Sigmoid colon (tissue), 7 donors: ENCODE results near the gene EPB42. TPM values are rescaled to one million over a fixed set of nuclear protein-coding genes. Genes with fewer than 3 reads are reported as not detected.

Source experiments
- DNase-seq: peaks from one replicate; pipeline ENCODE4 v3.0.0-alpha.2; 2019
- H3K27ac ChIP-seq, 4 donors: fragments of 200-600 bp; sonication (generic); one replicate each; pipeline ENCODE4 v1.5.1; 2016 to 2019; ENCODE audit warnings: mild to moderate bottlenecking in 1 of 4
- H3K27me3 ChIP-seq, 3 donors: fragments of 200-600 bp; sonication (generic); one replicate each; pipeline ENCODE4 v1.5.1; 2019; ENCODE audit warnings: mild to moderate bottlenecking in 1 of 3
- H3K36me3 ChIP-seq, 4 donors: fragments of 200-600 bp; sonication (generic); one replicate each; pipeline ENCODE4 v1.5.1; 2016 to 2019
- H3K4me1 ChIP-seq, 4 donors: fragments of 200-600 bp; sonication (generic); one replicate each; pipeline ENCODE4 v1.5.1; 2017 to 2019
- H3K4me3 ChIP-seq, 4 donors: fragments of 200-600 bp; sonication (generic); one replicate each; pipeline ENCODE4 v1.5.1; 2017 to 2019; ENCODE audit warnings: mild to moderate bottlenecking in 2 of 4, moderate library complexity in 1 of 4
- H3K9me3 ChIP-seq, 4 donors: fragments of 200-600 bp in 3 of 4; sonication (generic) in 3 of 4; one replicate each; pipeline versions ENCODE4 v1.5.1 to v1.6.1; 2013 to 2019
- EP300 ChIP-seq, 4 donors: sonication (generic); formaldehyde crosslinking; IDR thresholded peaks; one replicate each; pipeline ENCODE4 v1.6.1; 2017; ENCODE audit warnings: antibody characterized with exemption in 4 of 4
- POLR2A ChIP-seq, 2 donors: fragments of 450-650 bp; IDR thresholded peaks; one replicate each; pipeline ENCODE4 v1.6.1; 2016; ENCODE audit warnings: antibody characterized with exemption in 2 of 2, mild to moderate bottlenecking in 2 of 2, moderate library complexity in 2 of 2
- POLR2AphosphoS5 ChIP-seq, 4 donors: sonication (generic); formaldehyde crosslinking; IDR thresholded peaks; one replicate each; pipeline ENCODE4 v1.6.1; 2017; ENCODE audit warnings: antibody characterized with exemption in 4 of 4
- WGBS, 2 donors: extraction: QIAGEN DNeasy Blood & Tissue Kit; methylation state at CpG; one replicate each; pipeline ENCODE4 v1.1.7; 2013; 5-methylcytosine and 5-hydroxymethylcytosine counted together
- intact Hi-C: fragments of 100-400 bp; cut with DNase I; formaldehyde crosslinking; loops from one replicate; pipeline ENCODE4 v1.15.1; 2023
- polyA plus RNA-seq, 3 donors: library from polyadenylated mRNA; stranded (reverse); fragments of 200-250 nt; gene quantifications; one replicate each; pipeline ENCODE4 v1.2.3, GENCODE V29; 2013
- small RNA-seq, 3 donors: library from RNA; depleted of rRNA; stranded (forward); fragments of <200 nt; gene quantifications; one replicate each; pipeline ENCODE3, GENCODE V24; 2016
- total RNA-seq, 4 donors: library from RNA; depleted of rRNA; stranded (reverse); fragments of >200 nt; gene quantifications; one replicate each; pipeline ENCODE4 v1.1.0, GENCODE V29; 2016
- TF ChIP-seq, protein P1 (sequence below), 4 experiments: fragments of 450-650 bp in 3 of 4; fragments of 200-600 bp in 1 of 4; IDR thresholded peaks; one replicate each; pipeline ENCODE4 v1.5.1; 2016 to 2019; ENCODE audit warnings: antibody characterized with exemption in 4 of 4, mild to moderate bottlenecking in 3 of 4, moderate library complexity in 2 of 4
- donor health status: healthy with polysubstance abuse.
- donor health status: Bipolar disorder and iron deficiency.
- donor health status: healthy.

EPB42 gene
- total and polyA plus RNA-seq, 7 donors = 0.06 TPM; not detected in 6

- TF ChIP-seq POLR2AphosphoS5 (IDR thresholded peaks at IDR 0.05) = no peak
- no peak for TF ChIP-seq EP300 (IDR thresholded peaks at IDR 0.05)
- no peak for TF ChIP-seq POLR2A (IDR thresholded peaks at IDR 0.05)
- TF ChIP-seq, protein P1, sequence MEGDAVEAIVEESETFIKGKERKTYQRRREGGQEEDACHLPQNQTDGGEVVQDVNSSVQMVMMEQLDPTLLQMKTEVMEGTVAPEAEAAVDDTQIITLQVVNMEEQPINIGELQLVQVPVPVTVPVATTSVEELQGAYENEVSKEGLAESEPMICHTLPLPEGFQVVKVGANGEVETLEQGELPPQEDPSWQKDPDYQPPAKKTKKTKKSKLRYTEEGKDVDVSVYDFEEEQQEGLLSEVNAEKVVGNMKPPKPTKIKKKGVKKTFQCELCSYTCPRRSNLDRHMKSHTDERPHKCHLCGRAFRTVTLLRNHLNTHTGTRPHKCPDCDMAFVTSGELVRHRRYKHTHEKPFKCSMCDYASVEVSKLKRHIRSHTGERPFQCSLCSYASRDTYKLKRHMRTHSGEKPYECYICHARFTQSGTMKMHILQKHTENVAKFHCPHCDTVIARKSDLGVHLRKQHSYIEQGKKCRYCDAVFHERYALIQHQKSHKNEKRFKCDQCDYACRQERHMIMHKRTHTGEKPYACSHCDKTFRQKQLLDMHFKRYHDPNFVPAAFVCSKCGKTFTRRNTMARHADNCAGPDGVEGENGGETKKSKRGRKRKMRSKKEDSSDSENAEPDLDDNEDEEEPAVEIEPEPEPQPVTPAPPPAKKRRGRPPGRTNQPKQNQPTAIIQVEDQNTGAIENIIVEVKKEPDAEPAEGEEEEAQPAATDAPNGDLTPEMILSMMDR (IDR thresholded peaks at IDR 0.05) = no peak
Observed at GRCh38 chr15:43165801-43166325, 55.0 kb downstream of the EPB42 start.

DNA sequence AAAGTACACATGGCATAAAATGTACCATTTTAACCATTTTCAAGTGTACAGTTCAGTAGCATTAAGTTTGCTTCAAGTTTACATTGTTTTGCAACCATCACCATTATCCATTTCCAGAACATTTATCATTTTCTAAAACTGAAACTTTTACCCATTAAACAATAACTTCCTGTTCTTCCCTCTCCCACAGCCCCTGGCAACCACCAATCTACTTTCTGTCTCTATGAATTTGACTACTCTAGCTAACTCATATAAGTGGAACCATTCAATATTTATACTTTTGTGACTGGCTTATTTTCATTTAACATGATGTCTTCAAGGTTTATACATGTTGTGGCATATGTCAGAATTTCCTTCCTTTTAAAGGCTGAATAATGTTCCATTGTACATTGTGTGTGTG, 67.5 kb downstream of the EPB42 start:
- intact Hi-C loops = no loop called here
- Histone ChIP-seq H3K36me3 (peaks cover 4 to 93% (median 14%) of the 10 kb centered on the region in 4 donors), H3K4me1 (no peaks in the 10 kb centered on the region), H3K4me3 (no peak overlapping the region), H3K27ac (no peak overlapping the region), H3K9me3 (no peaks in the 10 kb centered on the region), H3K27me3 (no peaks in the 10 kb centered on the region)
- DNase-seq = no peak
- TF ChIP-seq POLR2A (IDR thresholded peaks at IDR 0.05) (no peak), EP300 (IDR thresholded peaks at IDR 0.05) (no peak), POLR2AphosphoS5 (IDR thresholded peaks at IDR 0.05) (no peak)
- TF ChIP-seq, protein P1 (IDR thresholded peaks at IDR 0.05) = no peak

More at GRCh38 chr15:43165801-43166325, 55.0 kb downstream of the EPB42 start:
- H3K36me3 ChIP-seq = peaks cover 0 to 67% (median 12%) of the 10 kb centered on the region in 4 donors
- WGBS, 2 donors = 93 to 97% methylated on average over 2 of the region's 2 CpGs
- H3K4me1 ChIP-seq = peaks cover 0 to 13% (median 11%) of the 10 kb centered on the region in 4 donors
- intact Hi-C loops = no loop called here
- H3K9me3 ChIP-seq = no peaks in the 10 kb centered on the region
- no peak overlapping the region for H3K4me3 ChIP-seq
- H3K27ac ChIP-seq = no peak overlapping the region
- no peak for DNase-seq
- H3K27me3 ChIP-seq = no peaks in the 10 kb centered on the region

DNA sequence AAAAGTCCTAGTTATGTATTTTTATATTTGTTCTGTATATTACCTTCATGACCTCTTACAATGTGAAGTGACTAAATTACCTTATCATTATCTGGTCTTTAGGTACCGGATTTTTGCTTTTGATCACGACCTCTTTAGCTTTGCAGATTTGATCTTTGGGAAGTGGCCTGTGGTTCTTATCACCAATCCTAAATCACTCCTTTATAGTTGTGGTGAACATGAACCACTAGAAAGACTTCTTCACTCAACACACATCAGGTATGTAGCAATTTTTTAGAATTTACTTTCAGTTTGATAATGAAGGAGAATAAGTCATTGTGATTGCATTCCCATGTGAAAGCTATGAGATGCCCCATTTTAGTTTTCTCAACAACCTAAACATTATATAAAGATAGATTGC, 69.1 kb downstream of the EPB42 start:
- Histone ChIP-seq H3K27me3 (no peaks in the 10 kb centered on the region), H3K4me1 (no peaks in the 10 kb centered on the region), H3K27ac (no peak overlapping the region), H3K9me3 (no peaks in the 10 kb centered on the region), H3K4me3 (no peak overlapping the region), H3K36me3 (peaks cover 0 to 93% (median 14%) of the 10 kb centered on the region in 4 donors)
- no peak for DNase-seq
- intact Hi-C loops = no loop called here
- TF ChIP-seq EP300 (IDR thresholded peaks at IDR 0.05) (no peak), POLR2A (IDR thresholded peaks at IDR 0.05) (no peak)
- TF ChIP-seq, protein P1 (IDR thresholded peaks at IDR 0.05) = no peak
- 72 to 91% methylated on average over 2 of the region's 2 CpGs for WGBS, 2 donors

DNA sequence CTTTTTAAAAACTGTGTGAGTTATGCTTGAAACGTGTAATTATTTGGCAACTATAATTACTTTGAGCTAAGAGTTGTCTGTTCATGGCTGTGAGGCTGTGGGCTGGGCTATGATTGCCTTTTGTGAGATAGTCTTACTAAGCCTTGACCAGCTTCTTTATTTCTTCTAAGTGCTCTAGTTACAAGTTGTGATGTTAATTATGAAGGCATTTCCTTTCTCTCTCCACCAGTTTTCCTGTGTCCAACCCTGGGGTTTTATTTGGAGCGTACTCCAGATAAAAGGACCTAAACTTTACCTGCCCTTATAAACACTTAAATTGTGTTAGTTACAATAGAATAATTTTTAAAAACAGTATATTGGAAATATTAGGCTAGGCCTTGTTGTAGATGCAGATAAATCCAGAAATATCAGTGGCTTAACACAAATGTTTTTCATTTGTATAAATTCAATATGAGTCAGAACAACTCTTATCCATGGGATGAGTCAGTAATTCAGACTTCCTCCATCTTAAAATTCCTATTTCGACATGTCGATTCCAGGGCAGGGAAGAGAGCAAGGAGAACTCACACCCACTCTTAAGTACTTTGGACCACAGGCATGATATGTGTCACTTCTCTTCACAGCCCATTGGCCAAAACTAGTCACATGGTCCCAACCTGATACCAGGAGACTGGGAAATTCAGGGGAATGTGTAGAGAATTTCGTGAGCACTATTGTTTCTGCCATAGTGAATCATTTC, 70.5 kb downstream of the EPB42 start:
- no peak overlapping the region for H3K4me3 ChIP-seq
- no peaks in the 10 kb centered on the region for H3K27me3 ChIP-seq
- H3K27ac ChIP-seq = no peak overlapping the region
- TF ChIP-seq, protein P1 (IDR thresholded peaks at IDR 0.05) = no peak
- TF ChIP-seq POLR2A (IDR thresholded peaks at IDR 0.05) = no peak
- no peak for TF ChIP-seq POLR2AphosphoS5 (IDR thresholded peaks at IDR 0.05)
- TF ChIP-seq EP300 (IDR thresholded peaks at IDR 0.05) = no peak
- DNase-seq = no peak
- H3K4me1 ChIP-seq = no peaks in the 10 kb centered on the region
- H3K36me3 ChIP-seq = peaks cover 0 to 93% (median 14%) of the 10 kb centered on the region in 4 donors
- 94 to 95% methylated on average over 5 of the region's 5 CpGs for WGBS, 2 donors
- H3K9me3 ChIP-seq = no peaks in the 10 kb centered on the region
- intact Hi-C loops = no loop called here

Small RNA genes within 50 kb of the gene (small RNA-seq; reads per million reads assigned to genes)
- 0 reads per million in 3 donors for gene RF00019

Other genes with a start within 250 kb of the EPB42 start
- 10 to 100 TPM; 35.3 to 44.7 (median 41.9) TPM for gene UBR1, start 115.0 kb downstream of the EPB42 start, total RNA-seq
- gene UBR1, start 115.0 kb downstream of the EPB42 start, polyA plus RNA-seq = 1 to 10 TPM; 2.4 to 9.4 (median 3.7) TPM
- 10 to 100 TPM; 26.6 to 35.2 (median 33.2) TPM for gene TMEM62, start 87.4 kb downstream of the EPB42 start, total RNA-seq
- gene TMEM62, start 87.4 kb downstream of the EPB42 start, polyA plus RNA-seq = 10 to 100 TPM; 10.2 to 27.4 (median 10.8) TPM
- 10 to 100 TPM; 39.1 to 80.5 (median 49.8) TPM for gene CCNDBP1, start 35.6 kb downstream of the EPB42 start, total RNA-seq
- 100 to 1,000 TPM in 1 of 3 donors, 10 to 100 TPM in 2; 52.1 to 109 (median 95.5) TPM for gene CCNDBP1, start 35.6 kb downstream of the EPB42 start, polyA plus RNA-seq
- under 1 TPM in 1 of 4 donors, not detected in 3; 0.28 TPM for gene TGM5, start 45.9 kb upstream of the EPB42 start, total RNA-seq
- not detected for gene TGM5, start 45.9 kb upstream of the EPB42 start, polyA plus RNA-seq
- not detected for gene TGM7, start 81.2 kb upstream of the EPB42 start, total RNA-seq
- gene TGM7, start 81.2 kb upstream of the EPB42 start, polyA plus RNA-seq = not detected
- 1 to 10 TPM; 2.8 to 5.4 (median 4.0) TPM for gene LCMT2, start 109.6 kb upstream of the EPB42 start, total RNA-seq
- 1 to 10 TPM; 2.3 to 5.1 (median 2.4) TPM for gene LCMT2, start 109.6 kb upstream of the EPB42 start, polyA plus RNA-seq
- gene ZSCAN29, start 150.0 kb upstream of the EPB42 start, total RNA-seq = 10 to 100 TPM; 14.6 to 19.7 (median 19.7) TPM
- 10 to 100 TPM in 1 of 3 donors, 1 to 10 TPM in 2; 6.0 to 11.1 (median 6.9) TPM for gene ZSCAN29, start 150.0 kb upstream of the EPB42 start, polyA plus RNA-seq
- gene TUBGCP4, start 150.1 kb upstream of the EPB42 start, total RNA-seq = 10 to 100 TPM; 10.2 to 14.6 (median 12.1) TPM
- 10 to 100 TPM in 1 of 3 donors, 1 to 10 TPM in 2; 1.8 to 11.2 (median 2.5) TPM for gene TUBGCP4, start 150.1 kb upstream of the EPB42 start, polyA plus RNA-seq